ENCODE data around the gene GTF3C4.
A peak's percentile ranks its signal among the peaks of the same experiment; 100 is the strongest.

The GTF3C4 gene

DNA sequence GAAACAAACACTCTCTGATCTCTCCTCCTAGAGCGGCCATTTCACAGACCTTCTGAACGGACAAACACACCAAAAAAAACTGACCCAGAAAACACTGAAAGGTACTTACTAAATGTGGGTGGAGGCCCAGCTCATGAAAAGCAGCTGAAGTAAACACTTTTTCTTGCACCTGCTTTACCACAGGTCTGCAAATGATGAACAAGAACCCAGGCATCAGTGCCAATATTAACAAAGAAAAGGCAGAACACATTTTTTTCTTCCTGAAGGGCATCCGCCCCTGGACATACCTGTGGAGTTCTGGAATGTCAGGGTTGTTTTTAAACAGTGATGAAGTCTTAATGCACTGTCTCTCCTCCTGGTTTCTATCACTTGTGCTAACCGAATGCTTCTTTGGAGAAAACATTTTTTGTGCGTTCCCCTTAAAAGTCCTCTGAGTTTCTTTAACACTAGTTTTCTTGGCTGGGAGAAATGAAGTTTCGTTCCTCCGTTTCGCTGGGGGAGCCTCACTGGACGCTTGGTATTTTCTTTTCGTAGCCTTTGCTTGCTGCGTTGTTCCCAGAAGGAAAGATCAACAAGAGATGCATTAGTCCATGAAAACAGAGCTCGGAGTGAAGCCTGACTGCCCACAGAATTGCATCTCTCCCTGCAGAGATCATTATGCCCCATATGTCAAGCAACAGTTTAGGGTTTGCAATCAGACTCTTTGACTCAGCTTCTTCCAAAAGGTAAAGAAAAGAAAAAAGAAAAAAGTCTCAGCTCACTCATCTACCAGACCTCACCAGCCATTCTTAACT, 7.9 kb upstream of the GTF3C4 start:
- TF ChIP-seq, protein P1, sequence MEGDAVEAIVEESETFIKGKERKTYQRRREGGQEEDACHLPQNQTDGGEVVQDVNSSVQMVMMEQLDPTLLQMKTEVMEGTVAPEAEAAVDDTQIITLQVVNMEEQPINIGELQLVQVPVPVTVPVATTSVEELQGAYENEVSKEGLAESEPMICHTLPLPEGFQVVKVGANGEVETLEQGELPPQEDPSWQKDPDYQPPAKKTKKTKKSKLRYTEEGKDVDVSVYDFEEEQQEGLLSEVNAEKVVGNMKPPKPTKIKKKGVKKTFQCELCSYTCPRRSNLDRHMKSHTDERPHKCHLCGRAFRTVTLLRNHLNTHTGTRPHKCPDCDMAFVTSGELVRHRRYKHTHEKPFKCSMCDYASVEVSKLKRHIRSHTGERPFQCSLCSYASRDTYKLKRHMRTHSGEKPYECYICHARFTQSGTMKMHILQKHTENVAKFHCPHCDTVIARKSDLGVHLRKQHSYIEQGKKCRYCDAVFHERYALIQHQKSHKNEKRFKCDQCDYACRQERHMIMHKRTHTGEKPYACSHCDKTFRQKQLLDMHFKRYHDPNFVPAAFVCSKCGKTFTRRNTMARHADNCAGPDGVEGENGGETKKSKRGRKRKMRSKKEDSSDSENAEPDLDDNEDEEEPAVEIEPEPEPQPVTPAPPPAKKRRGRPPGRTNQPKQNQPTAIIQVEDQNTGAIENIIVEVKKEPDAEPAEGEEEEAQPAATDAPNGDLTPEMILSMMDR (IDR thresholded peaks at IDR 0.05; ENCODE audit: insufficient read depth, low read length, poor library complexity, severe bottlenecking), result no peak
- no peak for DNase-seq (ENCODE audit: extremely low read depth, insufficient read length)
- no peak overlapping the region for H3K4me3 ChIP-seq (replicated peaks; ENCODE audit: low read depth, low read length)
- H3K36me3 ChIP-seq (ENCODE audit: control insufficient read depth, insufficient read depth, low read length), result peaks cover 12% of the 10 kb centered on the region
- H3K27me3 ChIP-seq (replicated peaks; ENCODE audit: control insufficient read depth, insufficient read depth, low read length), result no peaks in the 10 kb centered on the region

DNA sequence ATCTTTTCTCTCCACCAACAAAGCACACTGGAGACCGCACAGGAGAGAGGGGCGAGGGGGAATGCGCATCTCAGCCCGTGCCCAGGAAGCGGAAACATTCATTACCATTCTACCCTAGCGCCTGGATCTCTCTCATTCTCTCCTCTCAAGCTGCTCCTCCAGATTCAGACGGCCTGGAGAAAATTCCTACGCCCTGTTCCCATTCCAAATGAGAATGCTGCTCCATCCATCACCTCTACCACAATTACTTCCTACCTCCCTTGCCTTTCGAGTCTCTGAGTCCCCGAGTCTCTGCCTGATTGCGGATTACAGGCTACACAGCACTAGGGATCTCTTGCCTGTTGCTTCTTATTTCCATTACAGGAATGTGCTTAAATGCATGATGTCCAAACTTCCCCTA, 7.1 kb upstream of the GTF3C4 start:
- H3K36me3 ChIP-seq (ENCODE audit: control insufficient read depth, insufficient read depth, low read length), result peaks cover 10% of the 10 kb centered on the region

DNA sequence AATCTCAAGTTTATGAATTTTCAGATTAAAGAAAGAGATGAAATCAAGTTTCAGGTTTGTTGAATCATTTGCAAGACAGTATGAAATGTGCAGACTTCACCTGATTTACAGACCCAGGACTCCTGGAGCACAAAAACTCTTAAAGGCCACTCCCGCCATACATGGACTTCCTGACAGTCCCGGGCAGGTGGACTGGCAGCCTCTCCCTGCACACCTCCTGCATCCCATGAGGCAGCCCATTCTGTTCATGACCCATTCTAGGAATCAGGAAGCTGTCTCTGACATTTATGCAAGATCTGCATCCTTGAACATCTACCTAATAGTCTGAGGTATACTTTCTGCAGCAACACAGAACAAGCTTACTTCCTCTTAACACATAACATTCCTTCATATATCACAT, 6.4 kb upstream of the GTF3C4 start:
- DNase-seq (ENCODE audit: extremely low read depth, insufficient read length), result no peak
- peaks cover 8% of the 10 kb centered on the region for H3K36me3 ChIP-seq (ENCODE audit: control insufficient read depth, insufficient read depth, low read length)
- TF ChIP-seq, protein P1 (IDR thresholded peaks at IDR 0.05; ENCODE audit: insufficient read depth, low read length, poor library complexity, severe bottlenecking), result no peak
- H3K4me3 ChIP-seq (replicated peaks; ENCODE audit: low read depth, low read length), result no peak overlapping the region
- no peaks in the 10 kb centered on the region for H3K27me3 ChIP-seq (replicated peaks; ENCODE audit: control insufficient read depth, insufficient read depth, low read length)

More for the DNA sequence above, 7.1 kb upstream of the GTF3C4 start:
- Histone ChIP-seq H3K4me3 (replicated peaks; ENCODE audit: low read depth, low read length) (no peak overlapping the region), H3K27me3 (replicated peaks; ENCODE audit: control insufficient read depth, insufficient read depth, low read length) (no peaks in the 10 kb centered on the region)
- TF ChIP-seq, protein P1 (IDR thresholded peaks at IDR 0.05; ENCODE audit: insufficient read depth, low read length, poor library complexity, severe bottlenecking), result no peak
- DNase-seq (ENCODE audit: extremely low read depth, insufficient read length), result no peak

DNA sequence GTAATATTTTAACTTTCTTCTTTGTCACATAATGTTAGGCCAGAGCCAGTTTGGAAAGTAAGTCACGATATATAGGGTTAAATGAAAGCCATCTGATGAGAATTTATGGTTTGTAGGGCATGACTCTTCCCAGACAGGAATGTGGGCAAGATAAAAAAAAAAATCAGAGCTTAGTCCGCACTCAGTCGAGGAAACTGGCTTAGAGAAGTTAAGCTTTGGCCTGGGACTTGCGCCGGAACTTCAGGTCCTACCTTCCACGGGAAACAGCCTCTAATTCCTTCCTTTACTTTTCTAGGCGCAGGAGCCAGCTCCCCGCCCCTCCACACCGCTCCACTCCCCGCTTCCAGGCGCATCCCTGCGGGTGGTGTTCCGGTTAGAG, 956 bp upstream of the GTF3C4 start:
- DNase-seq (ENCODE audit: extremely low read depth, insufficient read length), result no peak
- no peaks in the 10 kb centered on the region for H3K27me3 ChIP-seq (replicated peaks; ENCODE audit: control insufficient read depth, insufficient read depth, low read length)
- peak overlapping the region; percentile 96 for H3K4me3 ChIP-seq (replicated peaks; ENCODE audit: low read depth, low read length)
- TF ChIP-seq, protein P1 (IDR thresholded peaks at IDR 0.05; ENCODE audit: insufficient read depth, low read length, poor library complexity, severe bottlenecking), result no peak
- no peaks in the 10 kb centered on the region for H3K36me3 ChIP-seq (ENCODE audit: control insufficient read depth, insufficient read depth, low read length)

DNA sequence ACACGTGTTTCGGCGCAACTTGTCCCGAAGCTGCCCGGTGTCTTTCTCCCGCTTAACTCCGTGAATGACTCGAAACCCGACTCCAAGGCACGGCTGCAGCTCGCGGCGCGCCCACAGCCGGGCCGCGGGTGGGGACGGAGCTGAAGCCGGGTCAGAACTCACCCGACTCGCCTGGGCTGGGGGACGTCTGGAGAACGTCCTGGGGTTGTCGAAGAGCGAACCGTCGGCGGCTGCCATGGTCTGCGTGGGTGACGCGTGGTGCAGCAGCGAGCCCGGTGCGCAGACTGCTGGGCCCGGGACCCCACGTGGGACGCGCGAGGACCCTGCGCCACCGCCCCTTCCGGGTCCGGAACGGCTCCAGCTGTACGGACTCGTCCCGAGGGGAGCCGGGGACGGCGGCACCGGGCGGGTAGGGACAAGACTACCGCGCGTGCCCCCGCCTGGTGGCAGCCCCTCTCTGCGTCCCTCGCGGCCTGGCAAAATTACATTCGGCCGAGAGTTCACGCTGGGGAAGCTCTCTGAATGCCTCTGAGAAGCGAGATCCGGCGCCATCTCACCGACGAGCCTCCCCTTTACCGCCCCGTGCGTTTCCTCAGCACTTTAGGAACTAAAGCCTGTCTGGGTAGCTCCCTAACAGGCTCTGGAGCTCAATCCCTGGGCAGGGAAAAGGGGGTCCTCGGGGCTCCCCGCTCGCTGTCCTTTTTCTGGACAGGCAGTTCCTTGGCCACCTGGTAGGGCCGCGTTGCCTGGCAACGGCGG, 387 bp upstream of the GTF3C4 start, which contains the start of gene DDX31:
DDX31 (minus strand) TSS at position 286 of the 759 bp plus-strand sequence; CDS start at position 237, 49 bp downstream.
- DNase-seq (ENCODE audit: extremely low read depth, insufficient read length), result peak; percentile 92
- Histone ChIP-seq H3K4me3 (replicated peaks; ENCODE audit: low read depth, low read length) (peak within 1 kb of the TSS; percentile 96), H3K27me3 (replicated peaks; ENCODE audit: control insufficient read depth, insufficient read depth, low read length) (no peaks in the 10 kb centered on the region), H3K36me3 (ENCODE audit: control insufficient read depth, insufficient read depth, low read length) (no peaks in the 10 kb centered on the region)
- TF ChIP-seq, protein P1 (IDR thresholded peaks at IDR 0.05; ENCODE audit: insufficient read depth, low read length, poor library complexity, severe bottlenecking), result no peak
